HL-60 (cell line): ENCODE data around the gene FOLR2.

Source experiments
- GABPA ChIP-seq: IDR thresholded peaks from 2 replicates; pipeline ENCODE4 v1.6.1; 2012; ENCODE audit warnings: low read depth
- POLR2AphosphoS5 ChIP-seq: IDR thresholded peaks from 2 replicates; pipeline ENCODE4 v1.6.1; 2012; ENCODE audit warnings: low read depth
- SPI1 ChIP-seq: IDR thresholded peaks from 2 replicates; pipeline ENCODE4 v1.6.1; 2012; ENCODE audit warnings: low read depth, mild to moderate bottlenecking, borderline replicate concordance
- TF ChIP-seq, protein P1 (sequence below): IDR thresholded peaks from one replicate; pipeline ENCODE4 v1.5.1; 2011; ENCODE audit warnings: low read length, control low read depth, inconsistent platforms; ENCODE audit not compliant: insufficient read depth
- TF ChIP-seq, protein P2 (sequence below): IDR thresholded peaks from 2 replicates; pipeline ENCODE4 v1.6.1; 2012; ENCODE audit warnings: low read depth; ENCODE audit not compliant: insufficient replicate concordance

GRCh38 chr11:72173291-72173690, 43.3 kb upstream of the FOLR2 start:
- TF ChIP-seq, protein P1, sequence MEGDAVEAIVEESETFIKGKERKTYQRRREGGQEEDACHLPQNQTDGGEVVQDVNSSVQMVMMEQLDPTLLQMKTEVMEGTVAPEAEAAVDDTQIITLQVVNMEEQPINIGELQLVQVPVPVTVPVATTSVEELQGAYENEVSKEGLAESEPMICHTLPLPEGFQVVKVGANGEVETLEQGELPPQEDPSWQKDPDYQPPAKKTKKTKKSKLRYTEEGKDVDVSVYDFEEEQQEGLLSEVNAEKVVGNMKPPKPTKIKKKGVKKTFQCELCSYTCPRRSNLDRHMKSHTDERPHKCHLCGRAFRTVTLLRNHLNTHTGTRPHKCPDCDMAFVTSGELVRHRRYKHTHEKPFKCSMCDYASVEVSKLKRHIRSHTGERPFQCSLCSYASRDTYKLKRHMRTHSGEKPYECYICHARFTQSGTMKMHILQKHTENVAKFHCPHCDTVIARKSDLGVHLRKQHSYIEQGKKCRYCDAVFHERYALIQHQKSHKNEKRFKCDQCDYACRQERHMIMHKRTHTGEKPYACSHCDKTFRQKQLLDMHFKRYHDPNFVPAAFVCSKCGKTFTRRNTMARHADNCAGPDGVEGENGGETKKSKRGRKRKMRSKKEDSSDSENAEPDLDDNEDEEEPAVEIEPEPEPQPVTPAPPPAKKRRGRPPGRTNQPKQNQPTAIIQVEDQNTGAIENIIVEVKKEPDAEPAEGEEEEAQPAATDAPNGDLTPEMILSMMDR, result no peak
- TF ChIP-seq GABPA, result no peak
- no peak for TF ChIP-seq POLR2AphosphoS5
- TF ChIP-seq, protein P2, sequence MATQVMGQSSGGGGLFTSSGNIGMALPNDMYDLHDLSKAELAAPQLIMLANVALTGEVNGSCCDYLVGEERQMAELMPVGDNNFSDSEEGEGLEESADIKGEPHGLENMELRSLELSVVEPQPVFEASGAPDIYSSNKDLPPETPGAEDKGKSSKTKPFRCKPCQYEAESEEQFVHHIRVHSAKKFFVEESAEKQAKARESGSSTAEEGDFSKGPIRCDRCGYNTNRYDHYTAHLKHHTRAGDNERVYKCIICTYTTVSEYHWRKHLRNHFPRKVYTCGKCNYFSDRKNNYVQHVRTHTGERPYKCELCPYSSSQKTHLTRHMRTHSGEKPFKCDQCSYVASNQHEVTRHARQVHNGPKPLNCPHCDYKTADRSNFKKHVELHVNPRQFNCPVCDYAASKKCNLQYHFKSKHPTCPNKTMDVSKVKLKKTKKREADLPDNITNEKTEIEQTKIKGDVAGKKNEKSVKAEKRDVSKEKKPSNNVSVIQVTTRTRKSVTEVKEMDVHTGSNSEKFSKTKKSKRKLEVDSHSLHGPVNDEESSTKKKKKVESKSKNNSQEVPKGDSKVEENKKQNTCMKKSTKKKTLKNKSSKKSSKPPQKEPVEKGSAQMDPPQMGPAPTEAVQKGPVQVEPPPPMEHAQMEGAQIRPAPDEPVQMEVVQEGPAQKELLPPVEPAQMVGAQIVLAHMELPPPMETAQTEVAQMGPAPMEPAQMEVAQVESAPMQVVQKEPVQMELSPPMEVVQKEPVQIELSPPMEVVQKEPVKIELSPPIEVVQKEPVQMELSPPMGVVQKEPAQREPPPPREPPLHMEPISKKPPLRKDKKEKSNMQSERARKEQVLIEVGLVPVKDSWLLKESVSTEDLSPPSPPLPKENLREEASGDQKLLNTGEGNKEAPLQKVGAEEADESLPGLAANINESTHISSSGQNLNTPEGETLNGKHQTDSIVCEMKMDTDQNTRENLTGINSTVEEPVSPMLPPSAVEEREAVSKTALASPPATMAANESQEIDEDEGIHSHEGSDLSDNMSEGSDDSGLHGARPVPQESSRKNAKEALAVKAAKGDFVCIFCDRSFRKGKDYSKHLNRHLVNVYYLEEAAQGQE, result no peak
- TF ChIP-seq SPI1, result no peak
